GM12801 (cell line): ENCODE results near the gene PTMS.

Experiments
- CTCF ChIP-seq: IDR thresholded peaks from one replicate; pipeline ENCODE4 v1.5.1; 2011; ENCODE audit warnings: control low read depth; ENCODE audit not compliant: insufficient read length; ENCODE audit errors: extremely low read depth

PTMS gene

GRCh38 chr12:6791931-6792520 is 25.9 kb downstream of the PTMS start:
- no peak for TF ChIP-seq CTCF

GRCh38 chr12:6792522-6793201 is 26.5 kb downstream of the PTMS start:
- TF ChIP-seq CTCF = no peak

GRCh38 chr12:6795088-6795487 is 28.9 kb downstream of the PTMS start:
- no peak for TF ChIP-seq CTCF

GRCh38 chr12:6796576-6796975 is 30.4 kb downstream of the PTMS start:
- no peak for TF ChIP-seq CTCF

GRCh38 chr12:6799147-6799546 is 33.0 kb downstream of the PTMS start:
- TF ChIP-seq CTCF = no peak

- no peak for TF ChIP-seq CTCF
Observed at GRCh38 chr12:6807170-6807569, 41.0 kb downstream of the PTMS start.

- no peak for TF ChIP-seq CTCF
Observed at GRCh38 chr12:6809056-6809455, 42.9 kb downstream of the PTMS start.
